IPS-NIHi11 (cell line): ENCODE results near the gene FAM177B.

Source experiments
- DNase-seq: peaks from one replicate; pipeline ENCODE4 v3.0.0; 2012; ENCODE audit warnings: mixed read lengths, low spot score

FAM177B gene

DNA sequence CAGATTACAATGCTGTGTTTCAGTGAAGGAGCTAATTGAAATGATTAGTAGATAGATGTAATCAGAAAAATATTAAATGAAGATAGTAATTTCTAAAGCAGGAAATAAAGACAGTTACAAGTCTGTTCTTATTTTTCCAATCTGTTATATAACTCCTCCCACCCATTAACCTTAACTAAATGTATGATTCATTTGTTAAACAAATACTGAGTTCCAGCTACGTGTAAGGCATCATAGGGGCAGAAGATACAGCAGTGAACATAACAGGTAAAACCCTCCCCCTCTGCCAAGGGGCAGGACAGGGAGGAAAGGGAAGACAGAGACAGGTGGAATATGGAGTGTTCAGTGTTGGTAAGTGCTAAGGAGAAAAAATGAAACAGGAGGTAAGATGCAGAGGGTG lies at the start of gene FAM177B:
TSS of gene FAM177B (plus strand) at position 231 of the 400 bp plus-strand sequence. CDS start 9,344 bp downstream, outside the sequence.
- no peak for DNase-seq

DNA sequence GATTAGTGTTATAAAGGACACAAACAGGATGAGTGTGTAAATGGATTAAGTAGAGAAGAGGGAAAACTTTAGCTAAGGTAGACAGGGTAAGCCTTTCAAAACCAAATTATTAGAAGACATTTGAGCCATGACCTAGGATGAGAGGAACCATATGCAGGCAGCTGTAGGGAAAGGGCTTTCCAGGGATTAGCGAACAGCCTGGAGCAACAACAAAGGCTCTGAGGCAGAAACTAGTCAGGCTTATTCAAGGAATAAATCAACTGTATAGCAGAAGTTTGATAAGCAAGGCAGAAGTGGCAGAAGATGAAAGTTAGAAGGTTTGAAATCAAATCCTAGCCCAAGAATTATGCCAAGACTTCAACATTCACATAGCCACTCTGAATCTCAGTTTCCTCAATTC lies 46.0 kb upstream of the FAM177B start:
- no peak for DNase-seq

DNA sequence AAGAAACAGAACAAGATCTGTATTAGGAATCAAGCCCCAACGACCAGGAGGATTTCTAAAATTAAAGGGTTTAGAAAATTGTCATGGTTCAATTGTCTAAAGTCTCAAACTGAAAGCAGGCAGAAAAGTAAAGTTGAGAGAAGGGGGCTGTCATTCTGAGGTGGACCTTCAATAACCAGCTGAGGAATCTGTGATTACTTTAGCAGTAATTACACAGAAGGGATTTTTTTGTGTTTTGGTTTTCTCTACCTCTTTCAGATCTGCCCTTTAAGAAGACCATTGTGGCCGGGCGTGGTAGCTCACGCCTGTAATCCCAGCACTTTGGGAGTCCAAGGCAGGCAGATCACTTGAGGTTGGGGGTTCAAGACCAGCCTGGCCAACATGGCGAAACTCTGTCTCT lies 42.1 kb upstream of the FAM177B start:
- no peak for DNase-seq

DNA sequence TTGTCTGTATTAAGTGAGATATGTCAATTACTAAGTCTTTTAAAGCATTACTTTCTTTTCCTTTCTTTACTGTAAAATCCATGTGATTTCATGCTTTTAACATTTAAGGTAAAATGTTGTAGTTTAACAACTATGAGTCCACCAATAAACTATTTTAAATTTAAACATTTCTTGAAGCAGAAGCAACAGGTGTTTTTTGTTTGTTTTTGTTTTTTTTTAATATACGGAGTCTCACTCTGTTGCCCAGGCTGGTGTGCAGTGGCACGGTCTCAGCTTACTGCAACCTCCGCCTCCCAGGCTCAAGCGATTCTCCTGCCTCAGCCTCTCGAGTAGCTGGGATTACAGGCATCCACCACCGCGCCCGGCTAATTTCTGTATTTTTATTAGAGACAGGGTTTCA lies 40.3 kb upstream of the FAM177B start:
- DNase-seq, result no peak

DNA sequence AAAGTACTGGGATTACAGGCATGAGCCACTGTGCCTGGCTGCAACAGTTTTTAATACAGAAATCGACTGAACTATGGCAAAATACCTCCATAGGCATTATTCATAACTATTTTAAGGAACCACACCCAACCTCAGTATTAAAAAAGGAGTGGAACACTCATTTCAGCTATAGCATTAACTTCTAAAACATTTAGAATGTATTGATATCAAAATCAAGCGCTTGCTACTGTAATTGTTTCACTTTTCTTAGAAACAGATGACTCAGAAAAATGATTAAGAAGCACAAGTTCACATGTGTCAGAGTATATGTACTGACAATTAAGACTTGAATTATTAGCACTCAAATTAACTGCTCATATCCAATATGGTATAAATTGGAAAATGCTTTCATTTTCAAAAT lies 39.8 kb upstream of the FAM177B start:
- no peak for DNase-seq

DNA sequence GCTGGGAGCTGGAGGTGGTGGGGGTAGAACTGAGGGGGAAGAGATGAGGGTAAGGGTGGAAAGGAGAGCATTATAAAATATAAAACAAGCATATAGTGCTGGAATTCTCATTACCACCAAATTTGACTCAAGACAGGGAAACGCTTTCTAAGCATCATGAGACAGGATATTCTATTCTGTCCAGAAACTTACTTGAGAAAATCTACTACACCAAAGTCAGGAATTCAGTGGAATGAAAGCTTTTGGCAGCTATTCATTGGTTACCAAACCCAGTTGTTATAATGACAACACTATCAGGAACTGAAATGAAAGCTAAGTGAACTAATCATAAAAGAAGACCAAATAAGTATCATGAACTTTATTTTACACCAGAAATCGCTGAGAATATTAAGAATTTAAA lies 39.2 kb upstream of the FAM177B start:
- DNase-seq, result no peak

DNA sequence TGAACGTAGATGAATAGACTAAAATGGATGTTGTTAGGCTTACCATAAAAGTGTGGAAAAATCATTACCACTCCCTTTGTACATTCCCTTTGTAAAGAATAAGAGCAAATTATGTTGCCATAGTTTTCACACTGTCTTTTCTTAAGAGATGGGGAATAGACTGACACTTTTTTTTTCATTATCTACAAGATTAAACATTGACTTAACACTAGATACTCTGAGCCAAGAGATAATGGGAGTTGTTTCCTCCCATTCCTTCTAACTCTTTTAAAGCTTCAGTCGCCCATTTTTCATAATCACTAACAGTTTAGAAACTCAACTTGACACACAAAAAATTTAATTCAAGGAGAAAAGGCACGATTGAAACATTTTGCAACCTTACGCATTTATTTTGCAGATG lies 34.8 kb upstream of the FAM177B start:
- no peak for DNase-seq

DNA sequence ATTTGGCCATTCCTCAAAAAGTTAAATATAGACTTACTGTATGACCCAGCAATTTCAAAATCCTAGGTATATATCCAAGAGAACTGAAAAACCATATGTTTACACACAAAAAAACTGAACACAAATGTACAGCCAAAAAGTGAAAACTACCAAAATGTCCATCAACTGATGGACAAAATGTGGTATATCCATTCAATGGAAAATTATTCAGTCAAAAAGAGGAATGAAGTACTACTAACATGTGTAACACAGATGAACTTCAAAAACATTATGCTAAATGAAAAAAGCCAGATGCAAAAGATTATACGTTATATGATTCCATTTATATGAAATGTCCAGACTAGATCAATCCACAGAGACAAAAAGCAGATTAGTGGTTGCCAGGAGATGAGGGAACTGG lies 32.7 kb upstream of the FAM177B start:
- DNase-seq, result no peak

DNA sequence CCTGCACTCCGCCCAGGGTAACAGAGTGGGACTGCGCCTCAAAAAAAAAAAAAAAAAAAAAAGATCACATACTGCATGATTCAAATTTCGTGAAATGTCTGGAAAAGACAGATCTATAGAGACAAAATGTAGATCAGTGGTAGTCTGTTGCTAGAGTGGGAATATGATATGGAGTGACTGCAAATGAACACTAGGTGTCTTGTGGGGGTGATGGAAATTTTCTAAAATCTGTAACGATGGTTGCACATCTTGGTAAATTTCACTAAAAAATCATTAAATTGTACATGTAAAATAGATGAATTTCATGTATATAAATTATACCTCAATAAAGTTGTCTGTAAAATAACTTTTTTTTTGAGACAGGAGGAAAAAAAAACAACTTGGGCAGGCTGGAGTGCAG lies 30.2 kb upstream of the FAM177B start:
- DNase-seq, result no peak

DNA sequence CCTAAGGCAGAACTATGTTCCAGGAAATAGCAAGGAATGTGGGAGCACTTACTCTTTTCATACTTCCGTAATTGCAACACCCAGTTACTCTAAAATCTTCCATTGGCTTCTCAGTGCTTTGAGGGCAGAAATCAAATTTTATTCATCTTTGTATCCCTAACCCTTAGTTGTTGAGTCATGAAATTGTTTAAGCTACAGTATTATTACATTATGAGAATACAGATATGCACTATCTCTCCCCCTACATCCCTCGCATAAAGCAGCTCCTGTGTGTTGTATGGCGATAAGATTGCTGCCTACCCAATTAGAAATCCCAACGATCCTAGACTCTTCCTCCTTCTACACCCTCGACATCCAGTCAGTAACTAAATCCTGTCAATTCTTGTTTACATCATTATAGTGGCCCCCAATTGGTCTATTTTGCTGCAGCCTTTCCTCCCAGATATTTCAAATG lies 27.3 kb upstream of the FAM177B start:
- DNase-seq, result no peak

DNA sequence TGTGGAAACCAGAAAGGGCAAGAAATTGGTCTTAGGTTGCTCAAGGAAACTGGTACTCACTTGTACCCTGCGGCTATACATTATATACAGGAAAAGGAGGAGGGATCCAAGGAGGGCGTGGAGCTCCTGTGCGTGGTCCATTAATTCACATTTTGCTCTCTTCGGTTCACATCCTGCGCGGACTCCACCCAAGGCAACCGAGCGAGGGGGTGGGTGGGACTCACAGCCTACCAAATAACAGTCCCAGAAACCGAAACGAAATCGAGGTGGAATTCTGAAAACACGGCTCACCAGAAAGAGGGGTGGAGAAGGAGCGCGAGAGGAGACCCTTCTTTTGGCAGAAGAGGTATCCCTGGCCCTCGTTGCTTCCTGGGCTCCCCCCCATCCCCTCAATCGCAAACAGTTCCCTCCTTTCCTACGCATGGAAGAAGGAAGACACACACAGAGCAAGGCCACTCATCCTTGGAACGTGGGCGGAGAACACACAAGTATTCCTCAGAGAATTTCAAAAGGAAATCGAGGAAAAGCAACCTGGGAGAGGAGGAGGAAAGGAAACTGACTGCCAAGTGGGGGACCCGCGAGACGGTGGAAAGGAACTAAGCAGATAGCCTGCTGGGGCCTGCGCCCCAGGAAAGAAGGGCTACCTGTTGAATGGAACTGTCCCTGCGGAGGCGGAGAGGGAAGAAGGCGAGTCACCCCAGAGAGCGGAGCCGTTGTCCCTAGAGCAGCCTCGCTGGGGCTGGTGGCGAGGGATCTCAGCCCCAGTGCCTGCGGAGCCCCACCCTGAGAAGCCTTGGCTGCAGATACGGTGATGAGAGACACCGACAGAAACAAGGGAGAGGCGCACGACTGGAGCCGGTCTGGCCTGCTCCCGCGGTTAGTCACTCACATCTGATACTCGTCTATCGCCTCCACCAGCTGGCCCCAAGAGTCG lies 25.4 kb upstream of the FAM177B start:
- DNase-seq, result peak; percentile 45

DNA sequence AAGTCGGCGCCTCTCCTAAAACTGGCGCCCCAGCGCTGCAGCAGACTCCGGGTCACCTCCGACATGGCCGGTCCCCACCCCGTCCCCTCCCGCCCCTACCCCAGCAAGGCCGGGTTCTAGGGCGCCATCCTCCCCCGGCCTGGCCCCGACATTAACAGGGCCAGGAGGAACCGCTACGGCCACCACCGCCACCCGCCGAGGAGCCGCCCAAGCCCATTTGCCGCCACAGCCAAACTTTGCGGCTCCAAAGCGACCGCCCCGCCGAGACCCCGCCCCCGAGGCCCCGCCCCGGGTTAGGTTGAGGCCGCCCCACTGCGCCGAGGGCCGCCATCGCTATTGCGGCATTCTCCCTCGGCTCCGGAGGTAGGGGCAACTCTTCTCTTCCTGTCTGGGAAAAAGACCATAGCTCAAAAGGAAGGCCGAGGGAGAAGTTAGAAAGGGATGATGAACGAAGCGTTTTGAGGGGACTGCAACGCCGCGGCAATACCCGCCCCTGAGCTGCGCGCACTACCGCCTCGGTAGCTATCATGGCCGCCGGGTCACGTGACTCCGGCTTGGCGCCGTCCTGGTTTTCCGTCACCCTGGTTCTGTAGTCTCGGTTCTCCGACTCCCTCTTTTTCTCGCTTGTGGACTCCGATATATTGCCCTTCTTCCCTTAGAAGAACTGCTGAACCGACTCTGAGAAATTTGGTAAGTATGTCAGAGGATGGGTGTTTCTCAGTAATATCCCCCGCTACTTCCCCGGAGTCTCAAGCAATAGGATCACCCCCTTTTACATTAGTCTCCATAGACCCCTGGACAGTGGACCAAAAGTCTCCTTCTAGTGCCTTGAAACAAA lies 24.5 kb upstream of the FAM177B start, which contains the start of the genes AIDA and BROX:
TSS of gene AIDA (minus strand) at position 239 of the 838 bp plus-strand sequence. CDS start at position 65, 174 bp downstream.
TSS of gene BROX (plus strand) at position 312 of the 838 bp plus-strand sequence. CDS start 3,136 bp downstream, outside the sequence.
- DNase-seq, result peak; percentile 93

DNA sequence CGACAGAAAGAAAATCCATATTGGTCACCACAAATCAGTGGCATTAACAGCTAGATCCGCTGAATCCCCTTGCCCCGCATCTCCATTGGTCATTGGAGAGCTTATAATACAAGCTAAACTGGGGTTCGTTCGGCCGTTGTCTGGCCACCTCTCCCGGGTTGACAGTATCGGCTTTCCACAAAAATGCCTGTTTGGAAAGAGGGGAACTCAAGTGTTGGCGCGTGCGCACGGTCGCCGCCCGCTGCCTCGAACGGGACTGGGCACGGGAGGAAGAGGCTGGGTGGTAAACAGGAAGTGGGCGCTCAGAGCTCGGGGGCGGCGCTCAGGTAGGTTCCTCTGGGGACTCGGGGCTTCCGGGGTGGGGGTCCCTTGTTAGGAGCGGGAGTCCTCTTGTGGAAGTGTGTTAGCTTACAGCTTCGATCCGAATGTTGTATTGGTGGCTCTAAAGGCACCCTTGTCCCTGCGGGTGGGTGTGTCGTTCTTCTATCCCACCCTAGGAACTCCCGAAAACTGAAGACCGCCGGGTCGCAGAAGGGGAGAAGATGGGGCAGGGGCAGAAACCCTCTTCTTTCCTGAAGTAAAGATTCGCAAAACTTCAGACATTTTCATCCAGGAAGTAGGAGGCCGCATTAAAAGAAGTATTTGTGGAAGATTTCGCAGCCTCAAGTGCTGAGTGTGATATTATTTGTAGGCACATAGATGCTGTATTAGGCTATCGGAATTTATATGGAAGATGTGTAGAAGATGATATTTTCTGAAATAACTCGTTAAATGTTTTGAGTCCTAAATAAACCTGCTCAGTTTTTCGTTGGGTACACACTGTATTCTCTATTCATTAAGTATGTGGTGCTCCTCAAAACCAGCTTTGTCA lies 23.7 kb upstream of the FAM177B start:
- DNase-seq, result peak; percentile 92

DNA sequence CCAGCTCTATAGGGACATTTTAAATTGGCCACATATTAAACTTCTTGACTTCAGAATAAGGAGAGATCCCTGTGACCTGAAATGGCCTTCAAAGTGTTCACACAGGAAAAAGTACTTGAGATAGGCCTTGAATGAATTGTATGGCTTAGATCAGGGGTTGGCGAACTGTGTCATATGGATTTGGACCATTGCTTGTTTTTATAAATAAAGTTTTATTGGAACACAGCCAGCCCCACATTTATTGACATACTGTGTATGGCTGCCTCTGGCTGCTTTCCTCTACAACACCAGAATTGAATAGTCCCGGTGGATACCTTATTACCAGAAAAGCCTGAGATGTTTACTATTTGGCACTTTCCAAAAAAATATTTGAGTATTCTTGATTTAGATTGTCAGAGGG lies 20.6 kb upstream of the FAM177B start:
- DNase-seq, result no peak

DNA sequence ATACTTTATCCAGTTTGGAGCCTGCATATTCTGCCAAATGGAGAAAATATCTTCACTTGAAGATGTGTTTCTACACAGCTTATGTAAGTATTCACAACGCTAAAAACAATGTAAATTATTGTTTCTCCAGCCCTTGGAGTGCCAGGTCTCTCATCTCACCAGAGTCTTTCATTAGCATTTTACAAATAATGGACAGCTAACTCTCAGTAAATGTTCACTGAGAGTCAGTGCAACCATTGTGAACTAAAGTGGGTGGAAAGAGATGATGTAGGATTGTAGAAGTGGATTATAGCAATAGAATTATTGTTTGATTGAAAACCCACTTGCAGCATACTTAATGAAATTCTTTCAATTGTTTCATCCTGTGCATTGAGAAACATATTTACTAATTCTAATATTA lies 8.3 kb upstream of the FAM177B start:
- no peak for DNase-seq

DNA sequence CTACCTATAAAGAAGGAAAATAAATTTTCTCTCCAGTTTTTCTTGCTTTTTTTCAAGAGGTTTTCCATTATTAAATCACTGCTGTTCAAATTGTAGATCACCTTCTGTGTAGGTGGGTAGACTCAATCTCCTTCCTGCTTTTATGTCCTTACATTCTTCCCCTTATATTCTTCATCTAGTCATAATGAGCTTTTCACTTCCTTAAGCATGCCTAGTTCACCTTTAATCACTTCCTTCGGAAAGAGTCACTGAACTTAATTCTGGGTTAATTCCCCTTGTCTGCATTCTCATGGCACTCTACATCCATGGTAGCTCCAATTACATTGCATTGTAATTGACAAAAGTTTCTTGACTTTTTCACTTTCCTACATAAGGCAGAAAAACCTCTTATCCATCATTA lies 6.1 kb upstream of the FAM177B start:
- DNase-seq, result no peak

DNA sequence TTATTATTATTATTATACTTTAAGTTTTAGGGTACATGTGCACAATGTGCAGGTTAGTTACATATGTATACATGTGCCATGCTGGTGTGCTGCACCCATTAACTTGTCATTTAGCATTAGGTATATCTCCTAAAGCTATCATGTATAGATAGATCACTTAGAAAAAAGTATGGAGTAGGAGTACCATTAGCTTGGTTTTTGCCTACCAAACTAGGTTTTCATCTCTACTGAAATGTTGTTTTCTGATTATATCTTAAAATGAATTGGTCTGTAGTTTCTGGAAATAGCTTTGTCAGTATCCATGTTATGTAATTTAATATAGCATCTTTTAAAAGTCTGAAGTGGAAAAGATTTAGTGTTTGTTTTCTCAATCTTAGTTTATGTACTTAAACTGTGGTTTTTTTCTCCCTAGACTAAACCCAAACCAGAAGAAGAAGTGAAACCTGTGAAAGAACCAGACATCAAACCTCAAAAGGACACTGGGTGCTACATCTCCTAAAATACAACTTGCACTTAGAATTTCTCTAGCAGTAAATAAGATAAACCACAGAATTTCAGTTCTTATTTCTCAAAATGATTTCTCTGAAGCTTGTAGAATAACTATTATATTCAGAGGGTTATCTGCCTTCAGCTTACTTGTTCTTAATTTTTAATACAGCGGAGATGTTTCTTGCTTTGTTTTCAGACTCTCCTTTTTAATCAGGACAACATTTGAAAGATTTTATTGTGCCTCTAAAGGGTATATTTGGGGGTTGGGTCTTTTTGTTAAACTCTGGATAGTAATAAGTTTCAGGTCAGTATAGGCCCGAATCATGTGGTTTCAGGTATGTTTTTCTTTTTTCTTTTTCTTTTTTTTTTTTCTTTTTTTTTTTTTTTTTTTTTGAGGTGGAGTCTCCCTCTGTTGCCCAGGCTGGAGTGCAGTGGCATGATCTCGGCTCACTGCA lies 4.5 kb upstream of the FAM177B start:
- DNase-seq, result no peak

DNA sequence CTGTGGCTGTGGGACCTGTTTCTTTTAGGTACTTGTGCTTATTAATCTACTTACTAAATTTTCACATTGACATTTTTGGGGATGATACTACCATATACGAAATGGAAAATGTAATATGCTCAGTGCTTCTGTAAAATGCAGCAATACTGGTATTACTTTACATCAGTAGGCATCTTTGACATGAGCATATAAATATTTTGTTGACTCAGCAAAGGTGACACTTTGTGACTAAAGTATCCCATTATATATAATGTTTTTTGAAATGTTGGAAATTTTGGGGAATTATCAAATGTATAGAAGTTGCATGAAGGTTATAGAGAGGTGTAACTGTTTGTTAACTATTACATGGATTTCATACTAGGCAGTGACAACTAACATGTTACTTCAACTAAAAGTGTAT lies 2.3 kb upstream of the FAM177B start:
- no peak for DNase-seq

DNA sequence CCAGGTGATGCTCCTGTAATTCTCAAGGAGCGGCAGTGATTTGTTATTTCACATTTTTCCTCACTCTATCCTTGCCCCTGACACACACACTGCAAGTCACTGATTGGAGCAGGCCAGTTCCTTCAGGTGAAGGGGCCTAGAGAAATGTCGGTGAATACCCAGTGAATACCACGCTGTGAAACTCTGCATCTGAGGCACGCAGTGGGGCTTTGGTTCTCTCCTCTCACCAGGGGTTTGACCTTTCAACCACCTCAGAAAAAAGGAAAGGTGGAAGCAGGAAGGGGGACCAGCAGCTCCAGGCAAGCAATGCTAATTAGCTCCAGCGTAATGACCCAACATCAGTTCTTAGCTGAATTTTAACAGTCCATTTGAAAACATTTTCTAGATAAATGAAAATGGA lies 532 bp upstream of the FAM177B start:
- peak; percentile 74 for DNase-seq

DNA sequence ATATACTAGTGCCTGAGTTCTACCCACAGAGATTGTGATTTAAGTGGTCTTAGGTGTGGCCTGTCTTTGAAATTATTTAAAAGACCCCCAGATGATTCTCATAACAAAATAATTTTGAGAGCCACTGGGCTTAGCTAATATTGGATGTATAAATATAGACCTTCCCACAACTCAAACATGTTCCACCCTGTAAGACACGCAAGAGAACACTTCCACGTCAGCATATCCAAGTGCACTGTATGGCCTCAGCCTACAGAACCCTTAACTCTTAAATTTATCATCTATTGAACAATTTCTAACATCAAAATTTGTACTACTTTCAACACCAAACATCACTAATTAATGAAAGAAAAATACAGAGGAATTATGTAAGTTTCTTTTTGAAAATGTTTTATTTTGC lies 2.5 kb downstream of the FAM177B start:
- DNase-seq, result no peak

DNA sequence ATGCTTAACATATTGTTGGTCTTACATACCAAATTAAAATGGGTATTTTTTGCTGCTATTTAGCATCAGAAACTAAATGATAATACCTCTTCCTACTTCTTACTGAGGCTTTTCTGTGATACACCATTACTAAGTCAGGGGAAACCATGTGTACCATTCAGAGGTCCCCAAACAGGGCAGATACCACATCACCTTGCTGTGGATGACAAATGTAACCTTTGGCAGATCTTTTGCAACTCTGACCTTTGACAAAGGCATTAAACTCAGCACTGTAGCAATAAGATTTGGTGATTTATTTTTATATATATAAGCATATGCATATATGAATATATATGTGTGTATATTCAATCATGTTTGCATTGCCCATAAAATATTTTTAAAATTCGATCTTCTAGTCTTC lies 2.9 kb downstream of the FAM177B start:
- DNase-seq, result no peak
